HFFc6 (cell line): ENCODE results near the gene ASGR1. TPM values are rescaled to one million over a fixed set of nuclear protein-coding genes. Genes with fewer than 3 reads are reported as not detected.

Experiments
- DNase-seq: peaks from one replicate; pipeline ENCODE4 v3.0.0-alpha.2; 2018
- H3K27ac Mint-ChIP-seq: 2 replicates; pipeline ENCODE4 v1.8.0; 2020; ENCODE audit warnings: mild to moderate bottlenecking, mixed read lengths
- H3K27me3 Mint-ChIP-seq: 2 replicates; pipeline ENCODE4 v1.8.0; 2021; ENCODE audit warnings: mild to moderate bottlenecking, moderate library complexity, mixed read lengths; ENCODE audit not compliant: insufficient read depth
- H3K36me3 Mint-ChIP-seq: 2 replicates; pipeline ENCODE4 v1.8.0; 2021; ENCODE audit warnings: low read depth, mixed read lengths
- H3K4me1 Mint-ChIP-seq: 2 replicates; pipeline ENCODE4 v1.8.0; 2020; ENCODE audit warnings: low read depth, mixed read lengths
- H3K4me3 Mint-ChIP-seq: 2 replicates; pipeline ENCODE4 v1.8.0; 2020; ENCODE audit warnings: mild to moderate bottlenecking, moderate library complexity, mixed read lengths
- H3K9me3 Mint-ChIP-seq: 2 replicates; pipeline ENCODE4 v1.8.0; 2020; ENCODE audit warnings: mild to moderate bottlenecking, mixed read lengths
- CTCF ChIP-seq: fragments of 200-600 bp; sonication (generic); IDR thresholded peaks from 2 replicates; pipeline ENCODE4 v1.5.0; 2021; ENCODE audit warnings: antibody characterized with exemption, mild to moderate bottlenecking
- total RNA-seq, 6 experiments: library from RNA; stranded (reverse); fragmentation: NEBNext Ultra II Directional; extraction: Animal tissue kit (Norgen Biotek cat#: 25700); gene quantifications; 2 replicates in 1 of 6; 3 replicates in 5 of 6; pipeline ENCODE4 v1.2.3, GENCODE V29; 2021

Gene ASGR1
- total RNA-seq, 6 experiments from 2014 or later: 0.71 to 1.4 (median 0.83) TPM

- Mint-ChIP-seq H3K36me3 (peaks cover 46% of the 10 kb centered on the region), H3K4me3 (no peak overlapping the region), H3K27me3 (peaks cover 18% of the 10 kb centered on the region), H3K4me1 (peaks cover 37% of the 10 kb centered on the region), H3K27ac (no peak overlapping the region), H3K9me3 (no peaks in the 10 kb centered on the region)
- DNase-seq: no peak
- TF ChIP-seq CTCF: no peak
Measured at GRCh38 chr17:7224661-7225111, 45.5 kb upstream of the ASGR1 start.

- Mint-ChIP-seq H3K36me3 (peaks cover 40% of the 10 kb centered on the region), H3K4me1 (peaks cover 43% of the 10 kb centered on the region), H3K27me3 (peaks cover 19% of the 10 kb centered on the region), H3K27ac (peak overlapping the region; percentile 51), H3K9me3 (no peaks in the 10 kb centered on the region), H3K4me3 (no peak overlapping the region)
- TF ChIP-seq CTCF: no peak
- no peak for DNase-seq
Measured at GRCh38 chr17:7224110-7224509, 44.9 kb upstream of the ASGR1 start.

GRCh38 chr17:7223375-7223774 is 44.2 kb upstream of the ASGR1 start:
- H3K4me3 Mint-ChIP-seq: no peak overlapping the region
- H3K27ac Mint-ChIP-seq: peak overlapping the region; percentile 57; the same call in 1 of the 2 replicates
- peaks cover 51% of the 10 kb centered on the region for H3K4me1 Mint-ChIP-seq
- peaks cover 33% of the 10 kb centered on the region for H3K36me3 Mint-ChIP-seq
- no peak for TF ChIP-seq CTCF
- no peak for DNase-seq
- no peaks in the 10 kb centered on the region for H3K9me3 Mint-ChIP-seq
- peaks cover 24% of the 10 kb centered on the region for H3K27me3 Mint-ChIP-seq

- Mint-ChIP-seq H3K9me3 (no peaks in the 10 kb centered on the region), H3K36me3 (peaks cover 28% of the 10 kb centered on the region), H3K27ac (no peak overlapping the region), H3K27me3 (peaks cover 24% of the 10 kb centered on the region), H3K4me1 (peaks cover 51% of the 10 kb centered on the region), H3K4me3 (no peak overlapping the region)
- no peak for TF ChIP-seq CTCF
- DNase-seq: no peak
Measured at GRCh38 chr17:7222972-7223292, 43.8 kb upstream of the ASGR1 start.

GRCh38 chr17:7222093-7222971 is 43.2 kb upstream of the ASGR1 start:
- no peaks in the 10 kb centered on the region for H3K9me3 Mint-ChIP-seq
- H3K36me3 Mint-ChIP-seq: peaks cover 25% of the 10 kb centered on the region
- H3K27ac Mint-ChIP-seq: peak overlapping the region; percentile 92; the same call in 1 of the 2 replicates
- H3K4me3 Mint-ChIP-seq: peak overlapping the region; percentile 6
- DNase-seq: no peak
- H3K27me3 Mint-ChIP-seq: peaks cover 24% of the 10 kb centered on the region
- peaks cover 55% of the 10 kb centered on the region for H3K4me1 Mint-ChIP-seq
- no peak for TF ChIP-seq CTCF
